ENCODE measurements around the gene RNF227. TPM values are rescaled to one million over a fixed set of nuclear protein-coding genes. Genes with fewer than 3 reads are reported as not detected.

The RNF227 gene
- polyA plus RNA-seq, 1 donor from 2014 or later, result 3.1 TPM

DNA sequence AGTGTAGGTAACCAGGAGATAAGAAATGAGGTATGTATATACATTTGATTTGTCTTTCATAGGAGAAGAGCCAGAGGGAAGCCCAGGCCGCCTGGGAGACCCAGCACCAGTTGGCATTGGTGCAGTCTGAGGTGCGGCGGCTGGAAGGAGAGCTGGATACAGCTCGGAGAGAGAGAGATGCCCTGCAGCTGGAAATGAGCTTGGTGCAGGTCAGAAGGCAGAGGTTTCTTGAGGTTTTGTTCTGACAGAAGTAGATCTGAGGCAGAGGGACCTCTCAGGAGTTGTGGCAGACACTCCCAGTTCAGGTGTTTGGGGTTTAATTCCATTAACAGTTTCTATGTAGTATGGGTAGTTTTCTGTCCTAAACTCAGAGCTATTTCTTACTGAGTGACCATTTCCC lies 23.9 kb upstream of the RNF227 start:
- Mint-ChIP-seq H3K9me3 (no peaks in the 10 kb centered on the region), H3K4me3 (peak overlapping the region in 1 of 4 donors; percentile 26), H3K4me1 (peaks cover 0 to 3% (median 0%) of the 10 kb centered on the region in 3 donors), H3K27ac (no peak overlapping the region), H3K27me3 (no peaks in the 10 kb centered on the region), H3K36me3 (peaks cover 7% of the 10 kb centered on the region)

DNA sequence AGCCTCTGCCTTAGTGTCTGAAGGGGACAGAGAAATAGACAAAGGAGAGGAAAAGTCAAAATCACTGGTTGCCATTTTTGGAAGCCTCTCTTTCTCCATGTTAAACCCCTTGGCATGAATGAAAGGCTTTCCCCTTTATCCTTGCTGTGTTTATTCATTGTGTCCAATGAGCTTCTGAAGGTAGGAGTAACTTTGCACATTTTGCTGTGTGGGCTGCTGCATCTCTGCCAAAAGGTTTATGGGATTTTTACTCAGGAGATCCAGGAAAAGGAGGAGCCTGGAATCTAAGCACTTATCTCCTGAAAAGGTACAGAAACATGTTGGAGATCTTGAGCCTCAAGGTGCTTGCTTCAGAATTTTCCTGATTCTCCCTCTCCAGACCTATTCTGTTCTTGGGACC lies 19.8 kb upstream of the RNF227 start:
- peaks cover 18 to 28% (median 19%) of the 10 kb centered on the region in 3 donors for H3K4me1 Mint-ChIP-seq
- H3K27me3 Mint-ChIP-seq, result no peaks in the 10 kb centered on the region
- H3K4me3 Mint-ChIP-seq, result peak overlapping the region in 1 of 4 donors; percentile 71
- no peak overlapping the region for H3K27ac Mint-ChIP-seq
- no peaks in the 10 kb centered on the region for H3K9me3 Mint-ChIP-seq
- H3K36me3 Mint-ChIP-seq, result peaks cover 4% of the 10 kb centered on the region

DNA sequence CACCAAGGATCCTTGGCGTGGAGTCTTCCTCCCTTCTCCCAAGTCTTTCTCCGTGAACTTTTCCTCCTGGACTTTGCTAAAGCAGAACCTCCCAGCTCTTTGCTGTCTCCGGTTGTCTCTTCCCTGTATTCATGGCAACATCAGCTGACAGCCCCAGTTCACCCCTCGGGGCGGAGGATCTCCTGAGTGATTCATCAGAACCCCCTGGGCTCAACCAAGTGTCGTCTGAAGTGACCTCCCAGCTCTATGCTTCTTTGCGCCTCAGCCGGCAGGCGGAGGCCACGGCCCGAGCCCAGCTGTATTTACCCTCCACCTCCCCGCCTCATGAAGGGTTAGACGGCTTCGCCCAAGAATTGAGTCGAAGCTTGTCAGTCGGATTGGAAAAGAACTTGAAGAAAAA lies 16.9 kb upstream of the RNF227 start:
- Mint-ChIP-seq H3K9me3 (no peaks in the 10 kb centered on the region), H3K27ac (peak overlapping the region; percentile 66 to 97 (median 84)), H3K4me3 (peak overlapping the region; percentile 87 to 100 (median 98)), H3K27me3 (no peaks in the 10 kb centered on the region), H3K36me3 (peaks cover 7% of the 10 kb centered on the region), H3K4me1 (peaks cover 23 to 37% (median 27%) of the 10 kb centered on the region in 3 donors)

DNA sequence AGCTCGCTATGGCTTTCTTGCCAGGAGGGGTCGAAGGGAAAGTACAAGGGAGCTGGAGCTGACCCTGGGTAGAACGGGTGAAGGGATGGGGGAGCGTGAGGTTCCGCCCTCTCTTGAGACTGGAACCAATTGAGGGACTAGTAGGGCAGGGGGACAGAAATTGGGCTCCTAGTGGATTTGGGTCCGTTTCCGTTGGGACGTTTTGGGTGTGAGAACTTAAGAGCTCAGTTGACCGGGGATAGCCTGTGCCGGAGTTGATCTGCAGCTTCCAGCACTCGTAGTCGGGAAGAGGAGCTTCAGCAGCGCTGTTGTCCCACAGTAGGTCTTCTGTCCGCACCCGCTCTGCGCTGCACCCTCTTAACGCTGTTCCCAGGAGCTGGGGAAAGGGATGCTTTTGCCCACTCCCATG lies 16.4 kb upstream of the RNF227 start:
- H3K4me1 Mint-ChIP-seq, result peaks cover 23 to 37% (median 27%) of the 10 kb centered on the region in 3 donors
- H3K27ac Mint-ChIP-seq, result peak overlapping the region; percentile 66 to 97 (median 84)
- H3K27me3 Mint-ChIP-seq, result no peaks in the 10 kb centered on the region
- no peaks in the 10 kb centered on the region for H3K9me3 Mint-ChIP-seq
- peaks cover 7% of the 10 kb centered on the region for H3K36me3 Mint-ChIP-seq
- H3K4me3 Mint-ChIP-seq, result peak overlapping the region; percentile 87 to 100 (median 98)

DNA sequence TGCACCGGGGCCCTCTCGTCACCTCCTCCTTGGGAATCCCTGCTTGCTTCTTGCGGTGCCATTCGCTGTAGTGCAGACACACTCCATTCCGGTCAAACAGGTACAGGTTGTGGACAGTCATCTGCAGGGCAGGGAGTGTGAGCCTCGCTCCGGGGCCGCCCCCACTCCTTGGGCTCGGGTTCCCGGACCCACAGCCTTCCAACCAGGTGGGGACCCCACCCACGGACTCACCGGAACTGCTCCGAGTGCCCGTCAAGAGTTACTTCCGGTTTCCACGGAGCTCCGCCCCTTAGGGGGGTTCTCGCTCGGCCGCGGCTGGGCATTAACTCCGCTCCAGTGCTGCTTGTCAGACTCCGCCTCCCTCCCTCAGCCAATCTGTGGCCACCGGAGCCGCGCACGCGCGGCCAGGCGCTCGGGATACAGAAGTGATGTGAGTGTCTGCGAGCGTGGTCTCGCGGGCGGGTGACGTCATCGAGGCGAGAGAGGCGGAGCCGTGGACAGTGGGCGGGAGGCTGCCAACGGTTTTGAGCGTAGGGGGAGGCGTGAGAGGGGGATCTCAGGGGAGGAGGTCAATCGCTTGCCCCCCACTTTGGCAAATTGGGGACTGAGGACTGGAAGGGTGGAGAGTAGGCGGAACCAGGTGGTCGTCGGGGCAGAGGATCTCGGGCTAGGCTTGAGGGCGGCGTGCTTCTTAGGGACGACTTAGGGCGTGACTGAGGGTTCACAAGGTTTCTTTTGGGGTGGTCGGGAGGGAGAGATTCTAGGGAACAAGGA lies 15.8 kb upstream of the RNF227 start, which contains the start of the genes CNTROB and TRAPPC1:
TSS of gene CNTROB (plus strand) at position 498 of the 774 bp plus-strand sequence. CDS start 874 bp downstream, outside the sequence.
TSS of gene TRAPPC1 (minus strand) at position 238 of the 774 bp plus-strand sequence. CDS start at position 121, 117 bp downstream.
- Mint-ChIP-seq H3K36me3 (peaks cover 7% of the 10 kb centered on the region), H3K27me3 (no peaks in the 10 kb centered on the region), H3K4me1 (peaks cover 23 to 37% (median 27%) of the 10 kb centered on the region in 3 donors), H3K9me3 (no peaks in the 10 kb centered on the region), H3K27ac (peak within 1 kb of the TSS; percentile 66 to 97 (median 84)), H3K4me3 (peak within 1 kb of the TSS; percentile 87 to 100 (median 98))

DNA sequence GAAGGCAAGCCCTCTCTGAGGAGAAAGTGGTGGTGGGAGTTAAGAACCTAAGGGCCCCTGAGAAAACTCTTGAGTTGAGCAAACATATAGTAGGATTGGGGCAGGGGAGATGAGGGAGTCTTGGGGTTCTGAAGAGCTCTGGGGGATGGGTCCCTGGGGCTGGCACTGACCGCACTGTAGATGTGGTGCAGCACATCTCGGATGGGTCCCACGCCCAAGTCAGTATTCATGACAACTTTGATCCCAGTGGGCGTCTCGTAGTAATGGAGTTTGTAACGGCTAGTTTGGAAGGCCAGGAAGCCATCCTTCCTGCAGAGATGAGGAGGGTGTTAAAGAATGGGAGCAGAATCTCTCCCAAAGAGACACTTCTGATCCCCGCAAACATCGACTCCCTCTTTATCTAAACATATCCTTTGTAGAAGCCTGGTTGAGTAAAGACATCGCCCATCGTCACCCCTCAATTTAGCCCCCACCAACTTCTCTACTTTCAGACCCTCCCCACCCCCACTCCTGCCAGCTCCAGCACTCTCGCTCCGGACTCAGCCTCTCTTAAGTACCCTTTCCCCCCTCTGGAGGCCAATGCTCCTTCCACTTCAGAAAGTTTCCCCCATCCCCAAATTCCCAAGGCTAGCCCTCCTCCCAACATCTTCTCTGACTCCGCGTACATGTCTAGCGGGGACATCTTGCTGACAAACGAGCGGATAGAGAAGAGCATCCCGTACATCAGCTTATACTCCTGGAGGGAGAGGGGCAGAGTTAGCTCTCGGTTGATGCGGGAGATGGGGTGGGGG lies 14.9 kb upstream of the RNF227 start:
- Mint-ChIP-seq H3K4me3 (peak overlapping the region; percentile 87 to 100 (median 98)), H3K9me3 (no peaks in the 10 kb centered on the region), H3K27ac (peak overlapping the region in 2 of 3 donors; percentile 66 to 84), H3K4me1 (peaks cover 27 to 37% (median 30%) of the 10 kb centered on the region in 3 donors), H3K27me3 (no peaks in the 10 kb centered on the region), H3K36me3 (peaks cover 7% of the 10 kb centered on the region)

DNA sequence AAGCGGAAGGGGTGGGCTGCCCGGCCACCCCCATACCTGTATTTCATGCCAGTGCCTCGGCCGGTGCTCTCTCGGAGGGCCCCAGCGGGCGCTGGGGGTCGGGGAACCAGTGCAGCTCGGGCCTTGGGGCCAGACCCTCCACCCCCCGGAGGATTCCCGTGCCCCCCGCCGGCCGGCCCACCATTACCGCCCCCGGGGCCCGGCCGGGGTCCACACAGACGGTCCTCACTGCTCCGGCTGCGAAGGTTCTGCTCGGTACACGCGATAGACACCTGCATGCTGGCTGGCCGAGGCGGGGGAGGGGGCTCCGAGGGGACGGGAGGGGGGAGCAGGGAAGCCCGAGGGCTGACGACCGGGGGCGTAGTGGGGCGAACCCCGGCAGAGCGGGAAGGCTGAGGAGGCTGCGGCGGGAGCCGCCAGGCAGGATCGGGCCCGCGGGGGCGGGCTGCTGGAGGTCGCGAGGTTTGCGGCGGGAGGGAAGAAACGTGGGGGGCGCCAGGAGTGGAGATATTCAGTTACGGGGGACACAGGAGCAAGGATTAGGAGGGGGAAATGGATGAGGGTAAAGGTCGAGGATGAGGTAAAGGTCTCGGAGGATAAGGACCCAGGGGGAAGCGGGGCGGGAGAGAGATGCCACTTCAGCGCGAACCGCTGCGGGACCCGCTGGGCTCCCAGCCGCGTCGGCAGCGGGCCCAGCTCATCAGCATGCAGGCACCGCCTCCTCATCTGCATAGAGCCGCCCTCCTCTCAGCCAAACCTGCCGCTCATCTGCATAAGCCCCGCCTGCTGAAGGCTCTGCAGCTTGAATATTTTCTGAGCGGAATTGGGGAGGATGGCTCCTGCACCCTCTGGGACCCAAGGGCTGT lies 13.3 kb upstream of the RNF227 start, which contains the start of gene KCNAB3:
TSS of gene KCNAB3 (minus strand) at position 699 of the 866 bp plus-strand sequence. CDS start at position 278, 421 bp downstream.
- Mint-ChIP-seq H3K36me3 (peaks cover 8% of the 10 kb centered on the region), H3K9me3 (no peaks in the 10 kb centered on the region), H3K27me3 (no peaks in the 10 kb centered on the region), H3K4me1 (peaks cover 27 to 35% (median 30%) of the 10 kb centered on the region in 3 donors), H3K27ac (peak within 1 kb of the TSS; percentile 59 to 74 (median 71)), H3K4me3 (peak within 1 kb of the TSS; percentile 87 to 100 (median 98))

DNA sequence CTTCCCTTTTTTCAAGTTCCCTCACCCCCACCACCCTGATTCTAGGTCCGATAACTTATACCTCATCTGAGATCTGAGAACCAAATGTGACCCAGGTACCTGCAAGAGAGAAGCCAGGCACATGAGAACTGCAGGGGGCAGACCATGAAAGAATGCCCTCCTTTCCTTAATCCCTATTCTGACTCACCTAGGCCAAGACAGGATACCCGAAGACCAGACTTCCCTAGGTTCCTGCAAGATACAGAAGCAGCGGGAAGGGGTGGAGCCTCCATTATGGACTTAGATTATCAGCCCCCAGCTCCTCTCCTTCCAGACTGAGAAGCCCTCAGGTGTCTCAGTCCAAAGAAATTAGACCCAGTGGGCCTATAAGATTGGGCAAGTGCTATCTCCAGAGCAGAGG lies 11.5 kb upstream of the RNF227 start:
- peaks cover 8% of the 10 kb centered on the region for H3K36me3 Mint-ChIP-seq
- peak overlapping the region in 2 of 3 donors; percentile 18 to 64 for H3K27ac Mint-ChIP-seq
- peaks cover 18 to 25% (median 21%) of the 10 kb centered on the region in 3 donors for H3K4me1 Mint-ChIP-seq
- no peaks in the 10 kb centered on the region for H3K9me3 Mint-ChIP-seq
- H3K27me3 Mint-ChIP-seq, result no peaks in the 10 kb centered on the region
- peak overlapping the region in 1 of 4 donors; percentile 51 for H3K4me3 Mint-ChIP-seq

DNA sequence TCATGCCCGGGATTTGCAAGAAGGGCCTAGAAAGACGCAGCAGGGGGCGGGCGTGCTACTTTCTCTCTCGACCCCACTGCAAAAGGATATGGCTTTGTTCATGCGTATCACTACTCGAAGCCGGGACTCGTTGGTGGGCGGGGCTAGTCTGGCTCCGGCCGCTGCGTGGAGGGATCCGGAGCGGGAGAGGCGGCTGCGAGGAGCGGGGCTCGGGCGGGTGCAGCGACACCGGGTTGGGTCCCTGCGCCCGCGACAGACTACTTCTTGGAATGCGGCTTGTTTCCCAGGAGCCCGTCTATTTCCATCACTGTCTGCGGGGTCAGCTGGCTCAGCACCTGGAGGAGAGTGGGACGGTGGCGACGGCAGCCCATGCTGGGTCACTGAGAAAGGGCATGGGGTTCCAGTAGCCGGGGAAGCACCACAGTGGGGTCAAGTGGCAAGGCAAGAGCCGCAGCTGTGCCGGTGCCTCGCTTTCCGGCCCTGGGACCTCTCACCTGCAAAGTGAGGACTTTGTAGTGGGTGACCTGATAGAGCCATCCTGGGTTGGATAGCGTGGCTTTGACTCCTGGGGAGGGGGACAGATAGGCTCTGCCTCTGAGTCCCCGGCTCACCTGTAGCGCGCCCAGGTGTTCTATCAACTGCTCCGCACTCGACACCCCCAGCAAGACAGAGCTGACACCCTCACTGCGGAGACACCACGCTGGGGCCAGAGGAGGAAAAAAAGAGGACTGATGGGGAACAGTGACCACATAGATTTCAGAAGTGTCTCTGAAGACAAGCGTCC lies 6.9 kb upstream of the RNF227 start:
- no peaks in the 10 kb centered on the region for H3K27me3 Mint-ChIP-seq
- H3K27ac Mint-ChIP-seq, result peak overlapping the region; percentile 23 to 76 (median 72)
- peaks cover 4% of the 10 kb centered on the region for H3K36me3 Mint-ChIP-seq
- peaks cover 6 to 19% (median 7%) of the 10 kb centered on the region in 3 donors for H3K4me1 Mint-ChIP-seq
- H3K9me3 Mint-ChIP-seq, result no peaks in the 10 kb centered on the region
- H3K4me3 Mint-ChIP-seq, result peak overlapping the region; percentile 68 to 97 (median 84)

DNA sequence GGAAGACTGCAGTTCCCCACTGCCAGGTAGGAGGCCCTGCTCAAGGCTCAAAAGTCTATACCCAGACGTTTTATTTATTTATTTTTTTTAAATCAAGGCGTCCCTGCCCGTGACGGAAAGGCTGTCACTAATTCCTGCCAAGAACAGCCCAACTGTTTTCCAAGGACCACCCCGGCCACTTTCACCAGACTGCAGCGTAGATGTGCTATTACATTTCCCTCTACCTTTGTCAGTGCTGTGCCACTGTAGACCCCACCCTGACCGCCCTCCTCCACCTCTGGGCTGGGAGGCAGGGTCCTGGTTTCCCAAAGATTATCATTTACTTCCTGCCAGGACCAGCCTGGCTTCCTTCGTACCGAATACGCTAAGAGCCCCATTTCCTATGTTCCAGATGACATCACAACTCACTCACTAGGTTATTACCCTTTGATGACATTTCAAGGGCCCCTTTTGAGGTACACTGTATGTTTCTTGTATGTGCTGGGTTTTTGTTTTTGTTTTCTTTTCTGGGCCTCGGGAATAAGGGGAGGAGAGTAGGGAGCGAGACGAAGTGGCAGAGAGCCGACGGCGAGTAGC lies 6.3 kb upstream of the RNF227 start:
- Mint-ChIP-seq H3K4me1 (peaks cover 6 to 19% (median 6%) of the 10 kb centered on the region in 3 donors), H3K27me3 (no peaks in the 10 kb centered on the region), H3K27ac (peak overlapping the region; percentile 23 to 76 (median 72)), H3K4me3 (peak overlapping the region; percentile 68 to 97 (median 84)), H3K36me3 (peaks cover 2% of the 10 kb centered on the region), H3K9me3 (no peaks in the 10 kb centered on the region)

DNA sequence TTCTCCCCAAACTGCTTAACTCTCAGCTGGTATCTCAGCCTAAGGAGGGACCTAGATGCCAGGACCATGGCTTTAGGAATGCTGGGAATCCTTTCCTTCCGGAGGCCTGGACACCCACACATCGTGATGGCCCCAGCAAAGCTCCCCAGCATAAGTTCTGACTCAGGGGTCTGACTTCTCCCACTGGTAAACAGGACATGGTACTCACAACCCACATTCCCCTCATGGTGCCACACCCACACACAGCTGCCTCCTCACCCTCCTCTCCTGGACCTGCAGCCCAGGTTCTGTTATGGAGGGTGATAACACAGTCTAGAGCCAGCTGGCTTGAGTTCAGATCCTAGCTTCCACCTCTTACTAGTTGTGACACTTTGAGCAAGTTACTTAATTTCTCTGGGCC lies 719 bp upstream of the RNF227 start:
- no peaks in the 10 kb centered on the region for H3K36me3 Mint-ChIP-seq
- peak overlapping the region; percentile 61 to 95 (median 63) for H3K27ac Mint-ChIP-seq
- peaks cover 19 to 24% (median 19%) of the 10 kb centered on the region in 3 donors for H3K4me1 Mint-ChIP-seq
- no peaks in the 10 kb centered on the region for H3K27me3 Mint-ChIP-seq
- H3K9me3 Mint-ChIP-seq, result no peaks in the 10 kb centered on the region
- H3K4me3 Mint-ChIP-seq, result peak overlapping the region; percentile 86 to 92 (median 88)

DNA sequence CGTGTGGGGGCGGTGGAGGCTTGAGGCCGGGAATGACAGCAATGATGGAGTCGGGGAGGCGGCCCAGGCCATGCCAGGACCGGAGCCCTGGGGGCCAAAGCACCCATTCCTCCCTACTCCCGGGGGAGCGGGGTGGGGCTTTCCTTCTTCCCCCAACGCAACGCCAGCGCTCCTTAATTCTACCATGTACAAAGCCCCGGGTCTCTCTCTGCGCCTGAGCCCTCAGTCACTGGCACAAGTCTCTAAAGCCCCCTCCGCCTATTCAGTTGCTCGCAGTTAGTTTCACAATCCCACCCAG lies 245 bp upstream of the RNF227 start:
- H3K4me1 Mint-ChIP-seq, result peaks cover 16 to 24% (median 19%) of the 10 kb centered on the region in 3 donors
- peak overlapping the region; percentile 86 to 92 (median 88) for H3K4me3 Mint-ChIP-seq
- no peaks in the 10 kb centered on the region for H3K36me3 Mint-ChIP-seq
- H3K9me3 Mint-ChIP-seq, result no peaks in the 10 kb centered on the region
- peak overlapping the region; percentile 61 to 95 (median 63) for H3K27ac Mint-ChIP-seq
- no peaks in the 10 kb centered on the region for H3K27me3 Mint-ChIP-seq

DNA sequence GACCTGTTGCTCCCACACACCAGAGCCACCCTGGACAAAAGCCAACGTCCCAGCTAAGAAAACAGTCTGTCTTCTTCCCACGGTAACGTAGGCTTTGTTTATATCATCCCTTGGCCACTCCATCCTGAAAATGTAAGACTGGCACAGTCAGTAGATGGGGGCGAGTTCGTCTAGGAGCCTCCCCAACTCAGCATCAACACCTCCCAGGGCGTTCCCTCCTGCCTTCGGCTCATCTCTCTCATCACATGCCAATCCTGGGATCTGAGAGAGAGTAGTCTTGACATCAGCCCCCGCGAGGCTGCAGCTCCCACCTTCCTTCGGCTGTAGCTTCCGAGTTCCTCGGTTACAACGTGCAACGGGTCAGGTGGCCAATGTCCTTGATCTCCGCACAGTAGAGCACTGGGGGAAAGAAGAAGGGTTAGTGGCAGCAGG lies 894 bp downstream of the RNF227 start:
- Mint-ChIP-seq H3K4me3 (peak overlapping the region; percentile 87 to 94 (median 90)), H3K36me3 (no peaks in the 10 kb centered on the region), H3K9me3 (no peaks in the 10 kb centered on the region), H3K27ac (peak overlapping the region; percentile 83 to 93 (median 90)), H3K4me1 (peaks cover 16 to 24% (median 19%) of the 10 kb centered on the region in 3 donors), H3K27me3 (no peaks in the 10 kb centered on the region)
